ENCODE results near the gene NELL1.

- TF ChIP-seq CTCF (IDR thresholded peaks at IDR 0.05 in 8 of 11, conservative IDR thresholded peaks at IDR 0.05 in 3 of 11) (no peak), POLR2AphosphoS5 (IDR thresholded peaks at IDR 0.05) (no peak), POLR2A (IDR thresholded peaks at IDR 0.05) (no peak)
Observed at GRCh38 chr11:21104641-21105040, 435.3 kb downstream of the NELL1 start.

Measured in spleen (tissue), 7 donors.